Neural progenitor cell (in vitro differentiated cells): Measurements from ENCODE around the gene FBXL4. TPM values are rescaled to one million over a fixed set of nuclear protein-coding genes. Genes with fewer than 3 reads are reported as not detected.

Experiments
- DNase-seq: peaks from one replicate; pipeline ENCODE4 v3.0.0-alpha.2; 2016; ENCODE audit warnings: low spot score
- H2AFZ ChIP-seq: fragments of 200-600 bp; sonication (generic); replicated peaks from 2 replicates; pipeline ENCODE4 v1.6.1; 2016; ENCODE audit warnings: antibody characterized with exemption
- H3F3A ChIP-seq: fragments of 200-600 bp; sonication (generic); 2 replicates; pipeline ENCODE4 v1.6.1; 2016; ENCODE audit warnings: antibody characterized with exemption, low read depth
- H3K27ac ChIP-seq: fragments of 200-600 bp; sonication (generic); 2 replicates; pipeline ENCODE4 v1.5.1; 2016; ENCODE audit warnings: mild to moderate bottlenecking
- H3K27me3 ChIP-seq: fragments of 200-600 bp; sonication (generic); 2 replicates; pipeline ENCODE4 v1.6.1; 2016; ENCODE audit warnings: mild to moderate bottlenecking, moderate library complexity
- H3K36me3 ChIP-seq: fragments of 200-600 bp; sonication (generic); 2 replicates; pipeline ENCODE4 v1.5.1; 2016
- H3K4me1 ChIP-seq: fragments of 200-600 bp; sonication (generic); 2 replicates; pipeline ENCODE4 v1.6.1; 2016; ENCODE audit warnings: mixed run types
- H3K4me2 ChIP-seq: fragments of 200-600 bp; sonication (generic); 2 replicates; pipeline ENCODE4 v1.6.1; 2016
- H3K4me3 ChIP-seq: fragments of 200-600 bp; sonication (generic); 2 replicates; pipeline ENCODE4 v1.5.1; 2016
- H3K79me2 ChIP-seq: fragments of 200-600 bp; sonication (generic); 2 replicates; pipeline ENCODE4 v1.6.1; 2016; ENCODE audit warnings: low read depth
- H3K9ac ChIP-seq: fragments of 200-600 bp; sonication (generic); 2 replicates; pipeline ENCODE4 v1.6.1; 2016
- H3K9me3 ChIP-seq: fragments of 200-600 bp; sonication (generic); 2 replicates; pipeline ENCODE4 v1.5.1; 2016; ENCODE audit warnings: low read depth
- H4K20me1 ChIP-seq: fragments of 200-600 bp; sonication (generic); 2 replicates; pipeline ENCODE4 v1.6.1; 2016; ENCODE audit warnings: low read depth
- H3K27ac Mint-ChIP-seq: 3 replicates; pipeline ENCODE4 v1.8.0; 2021; ENCODE audit warnings: mixed read lengths
- H3K27me3 Mint-ChIP-seq: 2 replicates; pipeline ENCODE4 v1.8.0; 2022; ENCODE audit warnings: low read depth, mild to moderate bottlenecking, inconsistent platforms, moderate library complexity, mixed read lengths; ENCODE audit not compliant: insufficient read depth
- H3K36me3 Mint-ChIP-seq: 3 replicates; pipeline ENCODE4 v1.8.0; 2021; ENCODE audit warnings: mixed read lengths
- H3K4me1 Mint-ChIP-seq: 3 replicates; pipeline ENCODE4 v1.8.0; 2021; ENCODE audit warnings: mixed read lengths
- H3K4me3 Mint-ChIP-seq: 3 replicates; pipeline ENCODE4 v1.8.0; 2021; ENCODE audit warnings: mild to moderate bottlenecking, moderate library complexity, mixed read lengths
- H3K9me3 Mint-ChIP-seq: 3 replicates; pipeline ENCODE4 v1.8.0; 2020; ENCODE audit warnings: mixed read lengths
- EZH2 ChIP-seq: fragments of 200-600 bp; sonication (generic); IDR thresholded peaks from 2 replicates; pipeline ENCODE4 v1.6.1; 2017; ENCODE audit warnings: antibody characterized with exemption, mild to moderate bottlenecking, moderate library complexity
- EZH2phosphoT487 ChIP-seq: fragments of 200-600 bp; sonication (generic); IDR thresholded peaks from 2 replicates; pipeline ENCODE4 v1.6.1; 2017; ENCODE audit warnings: antibody characterized with exemption
- total RNA-seq: library from RNA; depleted of rRNA; stranded (reverse); fragments of >200 nt; gene quantifications from 2 replicates; pipeline ENCODE4 v1.2.3, GENCODE V29; 2015; ENCODE audit warnings: low replicate concordance
- TF ChIP-seq, protein P1 (sequence below): fragments of 200-600 bp; sonication (generic); IDR thresholded peaks from 2 replicates; pipeline ENCODE4 v1.5.1; 2017; ENCODE audit warnings: antibody characterized with exemption, mild to moderate bottlenecking

Gene FBXL4
- total RNA-seq, 1 donor from 2014 or later, result 18.3 TPM

DNA sequence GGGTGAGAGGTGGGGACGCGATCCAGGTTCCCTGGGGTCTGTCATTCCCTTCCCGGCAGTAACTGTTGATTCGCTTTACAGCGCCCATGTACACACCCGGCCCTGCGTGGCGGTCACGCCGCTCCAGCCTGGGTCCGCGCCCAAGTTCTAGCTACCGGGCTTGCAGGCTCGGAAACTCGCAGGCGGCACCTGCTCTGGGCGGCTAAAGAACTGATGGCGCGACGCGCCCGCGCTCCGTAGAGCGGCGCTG, 114.8 kb downstream of the FBXL4 start:
- no peak overlapping the region for H3K27ac ChIP-seq
- no peaks in the 10 kb centered on the region for H3K36me3 ChIP-seq
- DNase-seq, result peak; percentile 77
- Mint-ChIP-seq H3K27ac (peak overlapping the region; percentile 99), H3K36me3 (peaks cover 19% of the 10 kb centered on the region), H3K27me3 (peaks cover 2% of the 10 kb centered on the region), H3K4me1 (peaks cover 37% of the 10 kb centered on the region), H3K9me3 (peaks cover 2% of the 10 kb centered on the region), H3K4me3 (peak overlapping the region; percentile 92)
- H3K9me3 ChIP-seq, result no peaks in the 10 kb centered on the region
- peak overlapping the region; percentile 56 for H3K4me3 ChIP-seq
- peak; percentile 32 for TF ChIP-seq EZH2phosphoT487
- peak; percentile 83 for TF ChIP-seq EZH2
- TF ChIP-seq, protein P1, sequence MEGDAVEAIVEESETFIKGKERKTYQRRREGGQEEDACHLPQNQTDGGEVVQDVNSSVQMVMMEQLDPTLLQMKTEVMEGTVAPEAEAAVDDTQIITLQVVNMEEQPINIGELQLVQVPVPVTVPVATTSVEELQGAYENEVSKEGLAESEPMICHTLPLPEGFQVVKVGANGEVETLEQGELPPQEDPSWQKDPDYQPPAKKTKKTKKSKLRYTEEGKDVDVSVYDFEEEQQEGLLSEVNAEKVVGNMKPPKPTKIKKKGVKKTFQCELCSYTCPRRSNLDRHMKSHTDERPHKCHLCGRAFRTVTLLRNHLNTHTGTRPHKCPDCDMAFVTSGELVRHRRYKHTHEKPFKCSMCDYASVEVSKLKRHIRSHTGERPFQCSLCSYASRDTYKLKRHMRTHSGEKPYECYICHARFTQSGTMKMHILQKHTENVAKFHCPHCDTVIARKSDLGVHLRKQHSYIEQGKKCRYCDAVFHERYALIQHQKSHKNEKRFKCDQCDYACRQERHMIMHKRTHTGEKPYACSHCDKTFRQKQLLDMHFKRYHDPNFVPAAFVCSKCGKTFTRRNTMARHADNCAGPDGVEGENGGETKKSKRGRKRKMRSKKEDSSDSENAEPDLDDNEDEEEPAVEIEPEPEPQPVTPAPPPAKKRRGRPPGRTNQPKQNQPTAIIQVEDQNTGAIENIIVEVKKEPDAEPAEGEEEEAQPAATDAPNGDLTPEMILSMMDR, result peak; percentile 29
- H3K9ac ChIP-seq, result no peak overlapping the region
- peaks cover 43% of the 10 kb centered on the region for H4K20me1 ChIP-seq
- peak overlapping the region; percentile 88 for H3K4me2 ChIP-seq
- peaks cover 57% of the 10 kb centered on the region for H3F3A ChIP-seq
- peak overlapping the region; percentile 77 for H2AFZ ChIP-seq
- peaks cover 28% of the 10 kb centered on the region for H3K79me2 ChIP-seq
- peaks cover 91% of the 10 kb centered on the region for H3K27me3 ChIP-seq
- H3K4me1 ChIP-seq, result peaks cover 63% of the 10 kb centered on the region

DNA sequence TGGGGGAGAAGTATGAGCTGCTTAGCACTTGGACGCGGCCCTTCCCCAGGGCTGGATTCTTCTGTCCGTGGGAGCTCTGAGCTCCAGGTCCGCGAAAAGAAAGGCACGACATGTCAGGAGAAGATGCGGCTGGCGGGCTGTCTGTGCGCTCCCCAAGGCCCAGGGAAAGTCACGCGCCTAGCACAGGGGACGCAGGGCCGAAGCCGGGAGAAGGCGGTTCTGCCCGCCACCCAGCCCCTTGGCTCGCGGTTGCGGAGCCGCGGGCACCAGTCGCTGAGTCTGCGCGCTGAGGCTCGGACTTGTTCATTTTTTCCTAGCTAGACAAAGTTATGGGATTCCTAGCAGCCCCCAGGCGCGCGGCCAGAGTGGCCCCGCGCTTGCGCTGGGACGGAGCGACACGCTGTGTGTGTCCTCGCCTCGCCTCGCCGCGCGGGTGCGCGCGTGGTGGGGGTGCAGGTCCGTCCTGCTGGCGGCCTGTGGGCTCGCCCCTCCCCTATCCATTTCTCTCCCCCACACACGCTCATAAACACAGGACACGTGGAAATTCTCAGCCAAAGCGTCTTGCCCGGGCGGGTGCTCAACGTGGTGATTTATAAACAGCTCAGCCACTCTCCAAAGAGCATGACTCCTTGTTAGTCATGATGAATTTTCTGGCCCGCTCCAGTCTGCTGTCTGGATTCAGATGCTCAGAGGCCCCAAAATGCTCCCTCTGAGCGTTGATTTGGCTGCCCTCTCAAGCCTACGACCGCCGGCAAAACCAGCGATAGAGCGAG, 115.3 kb downstream of the FBXL4 start:
- peak overlapping the region; percentile 99 for H3K27ac Mint-ChIP-seq
- DNase-seq, result peak; percentile 58

DNA sequence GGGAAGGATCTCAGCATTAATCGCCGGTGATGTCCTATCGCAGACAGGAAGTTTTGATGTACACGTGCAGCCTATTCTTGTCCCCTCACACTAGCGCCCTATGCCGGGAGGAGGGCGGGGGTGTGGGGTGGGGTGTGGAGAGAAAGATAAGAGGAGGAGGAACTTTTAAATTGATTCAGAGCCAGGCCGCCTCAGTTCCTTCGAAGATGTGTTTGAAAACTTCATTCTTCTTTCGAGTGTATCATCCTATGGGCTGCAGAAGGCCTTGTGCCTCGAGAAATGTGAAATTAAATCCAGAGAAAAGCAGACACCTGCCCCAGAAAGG, 115.8 kb downstream of the FBXL4 start:
- Mint-ChIP-seq H3K27me3 (peaks cover 4% of the 10 kb centered on the region), H3K4me3 (peak overlapping the region; percentile 92), H3K4me1 (peaks cover 42% of the 10 kb centered on the region), H3K36me3 (peaks cover 11% of the 10 kb centered on the region), H3K27ac (peak overlapping the region; percentile 96), H3K9me3 (peaks cover 1% of the 10 kb centered on the region)
- Histone ChIP-seq H3K4me1 (peaks cover 61% of the 10 kb centered on the region), H3K36me3 (no peaks in the 10 kb centered on the region), H3K27me3 (peaks cover 91% of the 10 kb centered on the region), H3K4me3 (peak overlapping the region; percentile 56), H4K20me1 (peaks cover 33% of the 10 kb centered on the region), H3K9ac (no peak overlapping the region), H3K4me2 (peak overlapping the region; percentile 88), H3K79me2 (peaks cover 18% of the 10 kb centered on the region), H3K9me3 (no peaks in the 10 kb centered on the region), H3K27ac (no peak overlapping the region), H3F3A (peaks cover 66% of the 10 kb centered on the region), H2AFZ (peak overlapping the region; percentile 77)
- no peak for DNase-seq
- TF ChIP-seq EZH2phosphoT487, result no peak
- TF ChIP-seq EZH2, result no peak
- TF ChIP-seq, protein P1, result no peak

More for the DNA sequence above, 115.3 kb downstream of the FBXL4 start:
- Histone ChIP-seq H3K36me3 (no peaks in the 10 kb centered on the region), H4K20me1 (peaks cover 38% of the 10 kb centered on the region), H3K9ac (no peak overlapping the region), H3K4me1 (peaks cover 61% of the 10 kb centered on the region), H3K79me2 (peaks cover 23% of the 10 kb centered on the region), H3K4me3 (peak overlapping the region; percentile 56), H3K27ac (no peak overlapping the region), H3K4me2 (peak overlapping the region; percentile 88), H3F3A (peaks cover 60% of the 10 kb centered on the region), H3K27me3 (peaks cover 91% of the 10 kb centered on the region), H3K9me3 (no peaks in the 10 kb centered on the region), H2AFZ (peak overlapping the region; percentile 77)
- Mint-ChIP-seq H3K9me3 (peaks cover 2% of the 10 kb centered on the region), H3K4me3 (peak overlapping the region; percentile 92), H3K27me3 (peaks cover 2% of the 10 kb centered on the region), H3K36me3 (peaks cover 15% of the 10 kb centered on the region), H3K4me1 (peaks cover 37% of the 10 kb centered on the region)
- TF ChIP-seq, protein P1, result no peak
- TF ChIP-seq EZH2phosphoT487, result peak; percentile 49
- TF ChIP-seq EZH2, result peak; percentile 80
